Activated T-helper 2 cell treated with anti-CD3 and anti-CD28 coated beads, Interferon-gamma antibody, Interleukin-2, Interleukin-4, amounts not matched to agents 10 μg/mL and 5 μg/mL and 100 μg/mL, durations not matched to agents 14 hours and 24 hours and 36 hours (primary cell): ENCODE measurements around the gene GTPBP10. TPM values are rescaled to one million over a fixed set of nuclear protein-coding genes. Genes with fewer than 3 reads are reported as not detected.
"Not testable (repeated sequence)": the region's sequence is repeated elsewhere in the genome, so short reads cannot be mapped to it uniquely, and the experiment has no call there.

Experiments
- DNase-seq: peaks from one replicate; pipeline ENCODE4 v3.0.0; 2021; ENCODE audit warnings: low spot score
- H3K27ac Mint-ChIP-seq: one replicate; pipeline ENCODE4 v1.8.0; 2021; ENCODE audit warnings: mixed read lengths
- H3K27me3 Mint-ChIP-seq: one replicate; pipeline ENCODE4 v1.8.0; 2021; ENCODE audit warnings: low read depth, mixed read lengths
- H3K36me3 Mint-ChIP-seq: one replicate; pipeline ENCODE4 v1.8.0; 2021; ENCODE audit warnings: low read depth, mixed read lengths
- H3K4me1 Mint-ChIP-seq: one replicate; pipeline ENCODE4 v1.8.0; 2021; ENCODE audit warnings: low read depth, mixed read lengths
- H3K4me3 Mint-ChIP-seq: one replicate; pipeline ENCODE4 v1.8.0; 2021; ENCODE audit warnings: low read depth, mild to moderate bottlenecking, moderate library complexity, mixed read lengths
- H3K9me3 Mint-ChIP-seq: one replicate; pipeline ENCODE4 v1.8.0; 2021; ENCODE audit warnings: mixed read lengths
- intact Hi-C: fragments of 100-400 bp; cut with micrococcal nuclease; formaldehyde crosslinking; loops from one replicate; pipeline ENCODE4 v1.15.1; 2023
- total RNA-seq: library from RNA; stranded (reverse); gene quantifications from 2 replicates; pipeline ENCODE4 v1.2.3, GENCODE V29; 2022

GTPBP10 gene
- total RNA-seq, 1 donor from 2014 or later: 32.0 TPM

DNA sequence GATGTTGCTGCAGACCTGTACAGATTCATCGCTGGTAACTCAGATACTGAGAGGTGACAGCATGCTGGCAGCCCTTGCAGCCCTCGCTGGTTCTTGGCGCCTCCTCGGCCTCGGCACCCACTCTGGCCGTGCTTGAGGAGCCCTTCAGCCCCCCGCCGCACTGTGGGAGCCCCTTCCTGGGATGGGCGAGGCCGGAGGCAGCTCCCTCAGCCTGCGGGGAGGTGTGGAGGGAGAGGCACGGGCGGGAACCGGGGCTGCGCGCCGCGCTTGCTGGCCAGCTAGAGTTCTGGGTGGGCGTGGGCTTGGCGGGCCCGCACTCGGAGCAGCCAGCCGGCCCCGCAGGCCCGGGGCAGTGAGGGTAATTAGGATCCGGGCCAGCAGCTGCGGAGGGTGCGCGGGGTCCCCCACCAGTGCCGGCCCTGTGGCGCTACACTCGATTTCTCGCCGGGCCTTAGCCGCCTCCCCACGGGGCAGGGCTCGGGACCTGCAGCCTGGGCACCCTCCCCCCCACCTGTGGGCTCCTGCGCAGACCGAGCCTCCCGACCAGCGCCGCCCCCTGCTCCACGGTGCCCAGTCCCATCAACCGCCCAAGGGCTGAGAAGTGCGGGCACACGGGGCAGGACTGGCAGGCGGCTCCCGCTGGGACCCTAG lies 12.2 kb upstream of the GTPBP10 start:
- intact Hi-C loops: no loop called here
- no peaks in the 10 kb centered on the region for H3K36me3 Mint-ChIP-seq
- no peak overlapping the region for H3K27ac Mint-ChIP-seq
- H3K4me3 Mint-ChIP-seq: no peak overlapping the region
- peaks cover 3% of the 10 kb centered on the region for H3K4me1 Mint-ChIP-seq
- no peak for DNase-seq
- H3K9me3 Mint-ChIP-seq: no peaks in the 10 kb centered on the region
- peaks cover 8% of the 10 kb centered on the region for H3K27me3 Mint-ChIP-seq

DNA sequence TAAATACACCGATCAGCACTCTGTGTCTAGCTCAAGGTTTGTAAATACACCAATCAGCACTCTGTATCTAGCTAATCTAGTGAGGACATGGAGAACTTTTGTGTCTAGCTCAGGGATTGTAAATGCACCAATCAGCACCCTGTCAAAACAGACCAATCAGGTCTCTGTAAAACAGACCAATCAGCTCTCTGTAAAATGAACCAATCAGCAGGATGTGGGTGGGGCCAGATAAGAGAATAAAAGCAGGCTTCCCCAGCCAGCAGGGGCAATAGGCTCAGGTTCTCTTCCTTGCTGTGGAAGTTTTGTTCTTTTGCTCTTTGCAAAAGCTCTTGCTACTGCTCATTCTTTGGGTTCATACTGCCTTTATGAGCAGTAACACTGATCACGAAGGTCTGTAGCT lies 11.6 kb upstream of the GTPBP10 start:
- H3K36me3 Mint-ChIP-seq, H3K9me3 Mint-ChIP-seq, H3K4me1 Mint-ChIP-seq, H3K27me3 Mint-ChIP-seq, intact Hi-C loops, DNase-seq, H3K27ac Mint-ChIP-seq, H3K4me3 Mint-ChIP-seq: not testable (repeated sequence)

DNA sequence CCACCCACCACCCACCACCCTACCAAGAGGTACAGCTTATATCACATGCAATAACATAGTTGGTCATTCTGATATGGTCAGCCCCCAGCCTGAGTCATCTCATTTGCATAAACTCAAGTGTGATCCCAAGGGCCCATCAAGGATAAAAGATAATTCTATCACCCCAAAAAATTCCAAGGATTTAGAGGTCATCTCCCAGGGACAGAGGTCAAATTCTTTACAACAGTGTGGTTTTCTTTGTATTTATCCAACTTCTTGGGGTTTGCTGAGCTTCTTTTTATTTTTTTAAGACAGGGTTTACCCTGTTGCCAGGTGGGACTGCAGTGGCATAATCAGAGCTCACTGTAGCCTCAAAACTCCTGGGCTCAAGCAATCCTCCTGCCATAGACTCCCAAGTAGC lies 9.4 kb upstream of the GTPBP10 start:
- Mint-ChIP-seq H3K27ac (no peak overlapping the region), H3K9me3 (no peaks in the 10 kb centered on the region), H3K27me3 (peaks cover 6% of the 10 kb centered on the region), H3K4me1 (peaks cover 3% of the 10 kb centered on the region), H3K4me3 (no peak overlapping the region), H3K36me3 (no peaks in the 10 kb centered on the region)
- intact Hi-C loops: no loop called here
- no peak for DNase-seq

DNA sequence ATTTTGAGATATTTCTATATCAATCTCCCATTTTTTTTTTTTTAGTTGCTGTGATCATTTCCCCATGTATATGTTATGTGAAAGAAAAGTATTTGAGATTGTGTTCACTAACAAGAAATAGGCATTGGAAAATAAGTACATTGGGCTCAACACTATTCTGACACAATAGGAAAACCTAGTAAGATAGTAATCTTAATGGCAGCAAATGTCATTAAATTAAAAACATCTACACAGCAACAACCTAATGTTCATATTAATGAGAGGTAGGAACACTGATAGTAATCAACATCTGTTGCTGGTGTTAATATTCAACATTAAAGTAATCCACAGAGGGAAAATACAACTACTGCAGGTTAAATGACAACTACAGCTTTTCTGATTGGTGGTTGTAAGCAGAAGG lies 1.5 kb upstream of the GTPBP10 start:
- no peak for DNase-seq
- no peaks in the 10 kb centered on the region for H3K27me3 Mint-ChIP-seq
- peaks cover 22% of the 10 kb centered on the region for H3K36me3 Mint-ChIP-seq
- H3K27ac Mint-ChIP-seq: peak overlapping the region; percentile 95
- peaks cover 31% of the 10 kb centered on the region for H3K4me1 Mint-ChIP-seq
- H3K4me3 Mint-ChIP-seq: peak overlapping the region; percentile 90
- intact Hi-C loops: loop anchor here (5.0 kb wide), 1 partner anchor 252 kb away; the partner anchor contains the start of gene CDK14
- H3K9me3 Mint-ChIP-seq: no peaks in the 10 kb centered on the region

DNA sequence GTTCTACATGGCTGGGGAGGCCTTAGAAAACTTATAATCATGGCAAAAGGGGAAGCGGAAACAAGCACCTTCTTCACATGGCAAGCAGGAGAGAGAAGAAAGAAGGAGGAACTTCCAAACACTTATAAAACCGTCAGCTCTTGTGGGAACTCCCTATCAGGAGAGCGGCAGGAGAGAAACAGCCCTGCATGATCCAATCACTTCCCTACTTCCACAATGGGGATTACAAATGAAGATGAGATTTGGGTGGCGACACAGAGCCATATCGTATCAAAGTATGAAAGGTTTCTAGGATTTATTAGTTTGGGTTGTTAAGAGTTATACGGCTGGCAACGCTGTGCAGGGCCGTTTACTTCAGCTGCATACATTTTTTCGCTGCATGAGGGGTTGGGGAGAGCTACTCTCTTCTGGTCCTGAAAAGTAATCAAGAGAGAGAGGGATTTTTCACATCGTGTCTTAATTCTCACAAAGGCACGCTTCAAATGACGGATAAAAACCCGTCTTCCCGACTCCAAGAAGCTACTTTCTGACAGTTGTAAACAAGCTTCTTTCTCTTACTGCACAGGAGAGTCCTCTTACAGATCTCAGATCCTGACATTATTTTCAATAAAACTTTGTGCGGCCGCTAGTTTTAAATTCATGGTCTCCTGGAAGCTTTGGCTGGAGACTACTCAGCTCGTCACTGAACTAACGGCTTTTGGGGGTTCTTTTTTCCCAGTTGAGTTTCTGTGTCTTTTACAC lies 751 bp upstream of the GTPBP10 start:
- Mint-ChIP-seq H3K9me3 (no peaks in the 10 kb centered on the region), H3K4me1 (peaks cover 31% of the 10 kb centered on the region), H3K4me3 (peak overlapping the region; percentile 90), H3K27me3 (no peaks in the 10 kb centered on the region), H3K36me3 (peaks cover 29% of the 10 kb centered on the region), H3K27ac (peak overlapping the region; percentile 95)
- no peak for DNase-seq
- intact Hi-C loops: loop anchor here (1.0 to 5.0 kb wide), 4 partner anchors 58 to 252 kb away; partner anchors contain the start of genes CDK14, CFAP69 and CLDN12

DNA sequence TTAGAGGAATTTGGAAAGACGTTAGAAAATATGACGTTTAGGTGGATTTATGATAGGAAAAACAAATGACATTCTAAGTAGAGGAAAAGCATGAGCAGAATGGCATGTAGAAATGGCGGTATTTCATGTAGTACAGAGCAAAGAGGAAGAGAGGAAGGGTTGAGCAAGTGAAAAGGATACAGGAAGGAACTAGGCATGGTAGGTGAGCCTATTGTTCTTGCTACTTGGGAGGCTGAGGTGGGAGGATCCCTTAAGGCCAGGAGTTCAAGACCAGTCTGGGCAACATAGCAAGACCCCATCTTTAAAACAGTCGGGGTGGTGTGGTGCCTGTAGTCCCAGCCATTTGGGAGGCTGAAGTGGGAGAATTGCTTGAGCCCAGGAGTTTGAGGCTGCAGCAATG lies 1.2 kb downstream of the GTPBP10 start:
- peak overlapping the region; percentile 90 for H3K4me3 Mint-ChIP-seq
- DNase-seq: no peak
- H3K36me3 Mint-ChIP-seq: peaks cover 42% of the 10 kb centered on the region

DNA sequence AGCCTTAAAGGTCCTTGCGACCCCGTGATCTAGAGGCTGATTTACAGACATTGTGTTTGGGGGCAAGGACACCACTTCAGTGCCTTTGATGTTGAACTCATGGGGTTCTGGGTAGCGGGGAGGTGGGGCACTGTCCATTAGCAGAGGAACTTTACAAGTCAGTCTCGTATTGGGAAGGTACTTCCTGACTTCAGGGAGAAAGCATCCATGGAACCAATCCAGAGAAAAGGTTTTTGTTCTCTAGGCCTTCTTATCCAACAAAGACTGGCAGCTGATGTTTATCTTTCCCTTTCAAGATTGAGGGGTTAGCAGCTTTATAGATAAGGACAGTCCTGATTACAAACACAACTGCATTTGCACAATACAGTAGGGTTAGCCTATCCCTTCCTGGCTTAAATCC lies 2.8 kb downstream of the GTPBP10 start:
- peaks cover 55% of the 10 kb centered on the region for H3K36me3 Mint-ChIP-seq
- DNase-seq: no peak
- no peak overlapping the region for H3K4me3 Mint-ChIP-seq
- no peak overlapping the region for H3K27ac Mint-ChIP-seq
- H3K27me3 Mint-ChIP-seq: no peaks in the 10 kb centered on the region
- intact Hi-C loops: loop anchor here (5.0 kb wide), 1 partner anchor 248 kb away; the partner anchor contains the start of gene CDK14
- H3K9me3 Mint-ChIP-seq: no peaks in the 10 kb centered on the region
- H3K4me1 Mint-ChIP-seq: peaks cover 34% of the 10 kb centered on the region

More for the DNA sequence above, 1.2 kb downstream of the GTPBP10 start:
- intact Hi-C loops: loop anchor here (2.0 to 5.0 kb wide), 2 partner anchors 103 to 250 kb away; partner anchors contain the start of genes CDK14 and CFAP69
- Mint-ChIP-seq H3K27ac (peak overlapping the region; percentile 95), H3K27me3 (no peaks in the 10 kb centered on the region), H3K9me3 (no peaks in the 10 kb centered on the region), H3K4me1 (peaks cover 33% of the 10 kb centered on the region)

DNA sequence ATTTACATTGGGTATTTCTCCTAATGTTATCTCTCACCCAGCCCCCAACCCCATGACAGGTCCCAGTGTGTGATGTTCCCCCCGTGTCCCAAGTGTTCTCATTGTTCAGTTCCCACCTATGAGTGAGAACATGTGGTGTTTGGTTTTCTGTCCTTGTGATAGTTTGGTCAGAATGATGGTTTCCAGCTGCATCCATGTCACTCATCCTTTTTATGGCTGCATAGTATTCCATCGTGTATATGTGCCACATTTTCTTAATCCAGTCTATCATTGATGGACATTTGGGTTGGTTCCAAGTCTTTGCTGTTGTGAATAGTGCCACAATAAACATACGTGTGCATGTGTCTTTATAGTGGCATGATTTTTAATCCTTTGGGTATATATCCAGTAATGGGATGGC lies 3.5 kb downstream of the GTPBP10 start:
- peaks cover 62% of the 10 kb centered on the region for H3K36me3 Mint-ChIP-seq

DNA sequence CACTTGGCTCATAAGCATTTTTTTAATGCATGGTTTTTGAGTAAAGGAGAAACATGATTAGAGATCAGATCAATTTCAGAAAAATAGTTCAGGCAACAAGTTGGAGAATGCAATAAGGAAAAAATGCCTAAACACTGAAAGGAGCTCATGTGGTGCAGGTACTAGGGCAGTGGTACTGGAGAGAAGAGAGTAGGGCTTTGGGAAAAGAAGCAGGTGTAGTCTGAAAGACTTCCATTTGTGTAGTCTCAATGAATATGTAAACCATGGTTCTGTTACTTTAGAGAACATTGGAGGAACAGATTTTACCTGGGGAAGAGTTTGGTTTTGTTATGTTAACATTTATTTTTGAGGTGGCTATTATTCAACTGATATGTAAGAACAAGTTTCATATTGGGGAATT lies 5.5 kb downstream of the GTPBP10 start:
- H3K36me3 Mint-ChIP-seq: peaks cover 80% of the 10 kb centered on the region
- H3K4me3 Mint-ChIP-seq: no peak overlapping the region
- peaks cover 8% of the 10 kb centered on the region for H3K9me3 Mint-ChIP-seq
- peaks cover 18% of the 10 kb centered on the region for H3K4me1 Mint-ChIP-seq
- DNase-seq: no peak
- no peaks in the 10 kb centered on the region for H3K27me3 Mint-ChIP-seq
- intact Hi-C loops: no loop called here
- no peak overlapping the region for H3K27ac Mint-ChIP-seq

More for the DNA sequence above, 3.5 kb downstream of the GTPBP10 start:
- H3K4me3 Mint-ChIP-seq, DNase-seq, intact Hi-C loops, H3K27ac Mint-ChIP-seq, H3K9me3 Mint-ChIP-seq, H3K27me3 Mint-ChIP-seq: not testable (repeated sequence)
- peaks cover 32% of the 10 kb centered on the region for H3K4me1 Mint-ChIP-seq

DNA sequence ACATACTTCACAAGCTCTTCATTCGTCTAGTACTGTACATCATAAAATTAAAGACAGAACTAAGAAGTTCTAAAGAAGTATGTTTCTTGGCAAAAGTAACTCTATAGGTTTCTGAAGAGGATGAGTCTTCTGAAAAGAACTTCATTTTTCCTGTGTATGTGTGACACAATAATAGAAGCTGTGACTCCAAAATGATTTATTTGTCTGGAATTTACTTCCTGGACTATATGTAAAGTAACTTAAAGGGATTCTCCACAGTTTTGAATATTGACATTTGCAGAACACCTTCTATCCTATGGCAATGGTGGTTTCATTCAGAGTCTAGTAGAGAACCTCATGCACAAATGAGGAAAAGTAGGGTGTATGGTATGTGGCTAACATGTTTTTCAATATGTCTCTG lies 36.9 kb downstream of the GTPBP10 start:
- H3K4me1 Mint-ChIP-seq: peaks cover 4% of the 10 kb centered on the region
- intact Hi-C loops: no loop called here
- DNase-seq: no peak
- H3K4me3 Mint-ChIP-seq: no peak overlapping the region
- H3K9me3 Mint-ChIP-seq: no peaks in the 10 kb centered on the region
- H3K27me3 Mint-ChIP-seq: no peaks in the 10 kb centered on the region
- H3K36me3 Mint-ChIP-seq: peaks cover 72% of the 10 kb centered on the region
- no peak overlapping the region for H3K27ac Mint-ChIP-seq

DNA sequence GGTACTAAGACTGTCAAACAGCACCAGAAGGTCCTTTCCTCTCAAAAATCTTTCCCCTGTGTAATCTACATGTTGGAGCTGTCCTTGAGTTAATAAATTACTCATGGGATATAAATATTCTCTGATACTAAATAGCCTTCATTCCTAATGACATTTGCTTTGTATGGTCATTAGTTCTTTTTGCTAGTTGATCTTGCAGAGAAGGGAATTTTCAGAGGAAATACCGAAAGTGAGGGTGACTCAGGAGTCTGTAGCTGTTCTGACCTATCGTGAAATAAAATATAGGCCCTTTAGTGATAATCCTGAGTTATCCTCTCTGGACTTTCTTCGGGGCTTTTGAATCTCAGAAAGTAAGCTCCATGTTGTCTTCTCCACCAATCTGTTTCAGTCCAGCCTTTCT lies 37.3 kb downstream of the GTPBP10 start:
- no peaks in the 10 kb centered on the region for H3K9me3 Mint-ChIP-seq
- DNase-seq: no peak
- H3K4me3 Mint-ChIP-seq: no peak overlapping the region
- peaks cover 4% of the 10 kb centered on the region for H3K4me1 Mint-ChIP-seq
- H3K27ac Mint-ChIP-seq: no peak overlapping the region
- peaks cover 71% of the 10 kb centered on the region for H3K36me3 Mint-ChIP-seq
- H3K27me3 Mint-ChIP-seq: no peaks in the 10 kb centered on the region
- intact Hi-C loops: no loop called here

DNA sequence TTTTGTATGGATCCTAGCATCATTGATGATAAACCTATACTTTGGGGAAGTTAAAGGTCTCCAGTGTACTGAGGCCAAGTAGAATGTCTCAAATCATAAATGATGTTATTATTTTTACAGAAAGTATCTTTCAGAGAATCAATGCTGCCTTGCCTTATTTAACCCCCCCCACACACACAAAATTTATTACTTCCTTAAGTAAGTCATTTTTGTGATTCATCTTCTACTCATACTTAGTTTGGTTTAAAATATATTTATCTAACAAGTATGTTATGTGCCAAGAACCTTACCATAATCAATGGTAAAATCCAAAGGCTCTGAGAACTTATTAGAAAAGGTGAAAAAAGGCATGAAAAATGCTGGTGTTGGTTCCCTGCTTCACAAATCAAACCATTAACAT lies 37.9 kb downstream of the GTPBP10 start:
- no peaks in the 10 kb centered on the region for H3K9me3 Mint-ChIP-seq
- H3K27me3 Mint-ChIP-seq: no peaks in the 10 kb centered on the region
- intact Hi-C loops: no loop called here
- no peak overlapping the region for H3K4me3 Mint-ChIP-seq
- peaks cover 4% of the 10 kb centered on the region for H3K4me1 Mint-ChIP-seq
- no peak for DNase-seq
- H3K27ac Mint-ChIP-seq: no peak overlapping the region
- peaks cover 68% of the 10 kb centered on the region for H3K36me3 Mint-ChIP-seq
